IMR-90 (cell line): ENCODE measurements around the gene SERINC3. TPM values are rescaled to one million over a fixed set of nuclear protein-coding genes. Genes with fewer than 3 reads are reported as not detected.

Source experiments
- ATAC-seq: fragments of 200-7000 bp; cut with Tn5 transposase; 2 replicates; pipeline ENCODE4 v1.9.1; 2020; ENCODE audit warnings: low read depth, mild to moderate bottlenecking, moderate library complexity
- BruUV-seq: library from RNA; stranded (reverse); fragments of 400-500 nt; replicated peaks from 2 replicates; lab custom pipeline; 2021; lab: Mats Ljungman, UMichigan
- CTCF ChIA-PET: fragments of 300-600 bp; formaldehyde crosslinking; extraction: SDS; loops from one replicate; lab custom pipeline; 2021; ENCODE audit warnings: antibody characterized with exemption; lab: Yijun Ruan, JAX
- POLR2A ChIA-PET: fragments of 300-600 bp; sonication (Branson Sonifier 250); formaldehyde crosslinking; loops from one replicate; lab custom pipeline; 2022; ENCODE audit warnings: antibody characterized with exemption; ENCODE audit not compliant: unreplicated experiment; lab: Charles Lee
- DNase-seq: peaks from one replicate; pipeline ENCODE4 v3.0.0; 2013
- H2AFZ ChIP-seq: replicated peaks from 2 replicates; pipeline ENCODE3; 2013; ENCODE audit warnings: low read length, mild to moderate bottlenecking; ENCODE audit not compliant: poor library complexity
- H2AK5ac ChIP-seq: 2 replicates; pipeline ENCODE4 v1.6.1; 2013; ENCODE audit warnings: low read depth, low read length, inconsistent platforms
- H2AK9ac ChIP-seq: replicated peaks from 2 replicates; pipeline ENCODE3; 2013; ENCODE audit warnings: mild to moderate bottlenecking, low read depth, low read length, moderate library complexity; ENCODE audit not compliant: poor library complexity
- H2BK120ac ChIP-seq: 2 replicates; pipeline ENCODE4 v1.6.1; 2013; ENCODE audit warnings: low read depth, low read length, inconsistent platforms
- H2BK15ac ChIP-seq: 3 replicates; pipeline ENCODE4 v1.6.1; 2013; ENCODE audit warnings: low read depth, low read length, inconsistent platforms
- H2BK20ac ChIP-seq: 2 replicates; pipeline ENCODE4 v1.6.1; 2013; ENCODE audit warnings: low read depth, mild to moderate bottlenecking, inconsistent platforms, low read length, moderate library complexity
- H2BK5ac ChIP-seq: 2 replicates; pipeline ENCODE4 v1.6.1; 2013; ENCODE audit warnings: mild to moderate bottlenecking, low read depth, low read length, inconsistent platforms; ENCODE audit not compliant: poor library complexity, severe bottlenecking
- H3K14ac ChIP-seq: replicated peaks from 2 replicates; pipeline ENCODE4 v1.6.1; 2013; ENCODE audit warnings: low read depth, low read length, inconsistent platforms
- H3K18ac ChIP-seq: 2 replicates; pipeline ENCODE4 v1.6.1; 2013; ENCODE audit warnings: low read depth, low read length, control low read depth
- H3K23ac ChIP-seq: 2 replicates; pipeline ENCODE4 v1.6.1; 2013; ENCODE audit warnings: low read depth, low read length, inconsistent platforms
- H3K27ac ChIP-seq: 2 replicates; pipeline ENCODE4 v1.5.1; 2013; ENCODE audit warnings: mild to moderate bottlenecking, control low read depth, low read length; ENCODE audit not compliant: insufficient read depth
- H3K27me3 ChIP-seq: 2 replicates; pipeline ENCODE4 v1.6.1; 2013; ENCODE audit warnings: low read length; ENCODE audit not compliant: control insufficient read depth, insufficient read depth
- H3K36me3 ChIP-seq: 2 replicates; pipeline ENCODE4 v1.6.1; 2013; ENCODE audit warnings: low read length, mixed read lengths; ENCODE audit not compliant: control insufficient read depth, insufficient read depth
- H3K4ac ChIP-seq: 2 replicates; pipeline ENCODE4 v1.6.1; 2013; ENCODE audit warnings: low read depth, low read length, inconsistent platforms
- H3K4me1 ChIP-seq: 2 replicates; pipeline ENCODE4 v1.6.1; 2013; ENCODE audit warnings: low read length, mixed read lengths; ENCODE audit not compliant: control insufficient read depth, insufficient read depth
- H3K4me2 ChIP-seq: 2 replicates; pipeline ENCODE4 v1.6.1; 2013; ENCODE audit warnings: low read depth, mild to moderate bottlenecking, control low read depth, low read length, moderate library complexity
- H3K4me3 ChIP-seq: 2 replicates; pipeline ENCODE4 v1.5.1; 2013; ENCODE audit warnings: low read depth, mild to moderate bottlenecking, control low read depth, low read length, moderate library complexity; ENCODE audit not compliant: insufficient read depth
- H3K56ac ChIP-seq: 2 replicates; pipeline ENCODE4 v1.6.1; 2013; ENCODE audit warnings: low read length, inconsistent platforms; ENCODE audit not compliant: insufficient read depth; ENCODE audit errors: extremely low read depth
- H3K79me1 ChIP-seq, 2 experiments: 2 replicates each; pipeline ENCODE4 v1.6.1; 2013; ENCODE audit warnings: low read length in 2 of 2, inconsistent platforms in 1 of 2, low read depth in 1 of 2
- H3K9ac ChIP-seq: 2 replicates; pipeline ENCODE4 v1.6.1; 2013; ENCODE audit warnings: low read depth, low read length, control low read depth
- H3K9me1 ChIP-seq: 2 replicates; pipeline ENCODE4 v1.6.1; 2013; ENCODE audit warnings: low read length, inconsistent platforms; ENCODE audit not compliant: insufficient read depth
- H3K9me3 ChIP-seq: 2 replicates; pipeline ENCODE4 v1.6.1; 2013; ENCODE audit warnings: low read length; ENCODE audit not compliant: control insufficient read depth, insufficient read depth
- H4K20me1 ChIP-seq: 2 replicates; pipeline ENCODE4 v1.6.1; 2013; ENCODE audit warnings: low read length, inconsistent platforms; ENCODE audit not compliant: insufficient read depth
- H4K5ac ChIP-seq: 2 replicates; pipeline ENCODE4 v1.6.1; 2013; ENCODE audit warnings: mild to moderate bottlenecking, low read depth, low read length, control low read depth
- H4K8ac ChIP-seq, 2 experiments: 2 replicates each; pipeline ENCODE4 v1.6.1; 2013; ENCODE audit warnings: low read depth in 2 of 2, low read length in 2 of 2, control low read depth in 1 of 2, inconsistent platforms in 1 of 2
- H4K91ac ChIP-seq: 2 replicates; pipeline ENCODE4 v1.6.1; 2013; ENCODE audit warnings: low read depth, low read length, inconsistent platforms; ENCODE audit not compliant: insufficient read depth
- CHD1 ChIP-seq: IDR thresholded peaks from 2 replicates; pipeline ENCODE4 v1.6.1; 2012; ENCODE audit warnings: low read depth, low read length, improper control_type of control experiment
- CTCF ChIP-seq: conservative IDR thresholded peaks from 2 replicates; pipeline ENCODE4 v1.5.1; 2012; ENCODE audit warnings: mild to moderate bottlenecking, low read depth, low read length, improper control_type of control experiment
- FOS ChIP-seq: fragments of 150-350 bp; IDR thresholded peaks from 2 replicates; pipeline ENCODE4 v1.6.1; 2016; ENCODE audit warnings: low read depth, low read length
- MXI1 ChIP-seq: IDR thresholded peaks from 2 replicates; pipeline ENCODE4 v1.6.1; 2012; ENCODE audit warnings: low read depth, mild to moderate bottlenecking, low read length, moderate library complexity, borderline replicate concordance
- RAD21 ChIP-seq: IDR thresholded peaks from 2 replicates; pipeline ENCODE4 v1.6.1; 2012; ENCODE audit warnings: low read length, improper control_type of control experiment
- RFX5 ChIP-seq: IDR thresholded peaks from 2 replicates; pipeline ENCODE4 v1.8.0; 2012; ENCODE audit warnings: low read depth, mild to moderate bottlenecking, low read length, moderate library complexity
- WGBS, 2 experiments: methylation state at CpG; one replicate each; pipeline versions ENCODE4 v1.1.5 to v1.1.7; 2013; ENCODE audit warnings: missing lambda C conversion rate in 2 of 2; ENCODE audit not compliant: insufficient read length in 1 of 2; ENCODE audit errors: extremely low coverage in 2 of 2; 5-methylcytosine and 5-hydroxymethylcytosine counted together
- dilution Hi-C: fragments of 300-500 bp; cut with HindIII; formaldehyde crosslinking; loops from one replicate; pipeline ENCODE4 v1.14.3; 2018; ENCODE audit warnings: low sequenced_read_pairs; ENCODE audit not compliant: unreplicated experiment
- in situ Hi-C: fragments of 300-500 bp; cut with MboI; formaldehyde crosslinking; loops from 3 replicates; pipeline ENCODE4 v1.14.3; 2019; ENCODE audit warnings: low sequenced_read_pairs, inconsistent platforms, mixed read lengths
- intact Hi-C: fragments of 100-400 bp; cut with micrococcal nuclease; formaldehyde crosslinking; loops from 2 replicates; pipeline ENCODE4 v1.10.0; 2022
- polyA plus RNA-seq, 3 experiments: library from polyadenylated mRNA; depleted of rRNA; stranded (reverse); fragments of >200 nt; gene quantifications; 2 replicates each; pipeline ENCODE4 v1.2.3, GENCODE V29; 2012; ENCODE audit warnings: low replicate concordance in 1 of 3
- total RNA-seq: library from RNA; depleted of rRNA; stranded (reverse); fragments of >200 nt; gene quantifications from 2 replicates; pipeline ENCODE4 v1.2.3, GENCODE V29; 2012

The SERINC3 gene
- total and polyA plus RNA-seq, 2 of the 4 experiments (the other 2 are of a cell fraction): 101 to 132 TPM

GRCh38 chr20:44485078-44485829, 36.6 kb downstream of the SERINC3 start:
- intact Hi-C loops (no loop called here), dilution Hi-C loops (no loop called here), in situ Hi-C loops (loop anchor here (25.0 kb wide), 1 partner anchor 1302 kb away; the partner anchor contains the start of genes DNTTIP1 and WFDC3)
- CTCF ChIA-PET: interaction anchor here (0.5 to 0.6 kb wide), 2 partner anchors 17 to 49 kb away, joined by 4 to 5 read pairs; no protein-coding TSS in a partner anchor
- H4K8ac ChIP-seq: no peak overlapping the region
- H3K18ac ChIP-seq: no peak overlapping the region
- WGBS, 2 experiments: 100% methylated on average over 2 of the region's 7 CpGs; no CpG with 5 or more reads in 1 of the 2 experiments
- H3K27ac ChIP-seq: no peak overlapping the region
- H3K14ac ChIP-seq: no peak overlapping the region
- H3K9me3 ChIP-seq: no peaks in the 10 kb centered on the region
- no peak overlapping the region for H2AK5ac ChIP-seq
- H3K27me3 ChIP-seq: no peaks in the 10 kb centered on the region
- H3K4me2 ChIP-seq: no peak overlapping the region
- POLR2A ChIA-PET: no interaction called here
- H3K9me1 ChIP-seq: 0 out of 2 replicates have a peak, but pooled peaks cover 3% of the 10 kb centered on the region
- H3K4ac ChIP-seq: no peak overlapping the region
- TF ChIP-seq FOS: no peak
- no peak for TF ChIP-seq CTCF
- TF ChIP-seq CHD1: no peak
- TF ChIP-seq MXI1: no peak
- TF ChIP-seq RAD21: no peak
- no peak for TF ChIP-seq RFX5
- H3K36me3 ChIP-seq: peaks cover 46% of the 10 kb centered on the region
- DNase-seq (no peak), ATAC-seq (no peak)
- 0 out of 2 replicates have a peak, but pooled peaks cover 2% of the 10 kb centered on the region for H3K4me1 ChIP-seq
- H2AFZ ChIP-seq: no peak overlapping the region
- no peaks in the 10 kb centered on the region for H4K20me1 ChIP-seq
- no TSS peak for BruUV-seq
- H4K5ac ChIP-seq: no peak overlapping the region
- H4K91ac ChIP-seq: no peak overlapping the region
- H3K79me1 ChIP-seq: peaks cover 7 to 29% of the 10 kb centered on the region in 2 experiments; a peak in 2 of 4 replicates
- H3K23ac ChIP-seq: no peak overlapping the region
- H3K56ac ChIP-seq: no peak overlapping the region
- no peak overlapping the region for H2BK15ac ChIP-seq
- no peak overlapping the region for H2BK5ac ChIP-seq
- H2BK20ac ChIP-seq: no peak overlapping the region
- no peak overlapping the region for H2BK120ac ChIP-seq
- H3K9ac ChIP-seq: no peak overlapping the region
- no peak overlapping the region for H3K4me3 ChIP-seq
- H2AK9ac ChIP-seq: no peak overlapping the region
